Hematopoietic multipotent progenitor cell treated with erythropoietin and hydrocortisone succinate and interleukin-3 and kit ligand, for 6 days (in vitro differentiated cells): ENCODE data around the gene SEMA7A.
"Not testable (repeated sequence)": the region's sequence is repeated elsewhere in the genome, so short reads cannot be mapped to it uniquely, and the experiment has no call there.

Experiments
- DNase-seq: peaks from one replicate; pipeline ENCODE4 v3.0.0-alpha.2; 2015

The SEMA7A gene

GRCh38 chr15:74370471-74370870 lies 63.3 kb downstream of the SEMA7A start:
- no peak for DNase-seq

GRCh38 chr15:74369756-74370155 lies 64.0 kb downstream of the SEMA7A start:
- DNase-seq, result no peak

- DNase-seq, result no peak
These were observed 64.5 kb downstream of the SEMA7A start for GRCh38 chr15:74369084-74369745.

GRCh38 chr15:74368121-74368520 lies 65.6 kb downstream of the SEMA7A start:
- no peak for DNase-seq

- DNase-seq, result no peak
These were observed 66.4 kb downstream of the SEMA7A start, which contains the start of gene CYP11A1 for GRCh38 chr15:74367296-74367854. CYP11A1 (minus strand) TSS chr15:74367646; CDS start chr15:74367585, 61 bp downstream.

GRCh38 chr15:74365598-74366445 lies 67.9 kb downstream of the SEMA7A start:
- peak; percentile 64 for DNase-seq

GRCh38 chr15:74364936-74365597 lies 68.7 kb downstream of the SEMA7A start:
- no peak for DNase-seq

GRCh38 chr15:74362482-74362881 lies 71.3 kb downstream of the SEMA7A start:
- DNase-seq, result no peak

GRCh38 chr15:74360855-74361254 lies 72.9 kb downstream of the SEMA7A start:
- not testable (repeated sequence) for DNase-seq

- not testable (repeated sequence) for DNase-seq
These were observed 74.4 kb downstream of the SEMA7A start for GRCh38 chr15:74359376-74359775.
